ENCODE results near the gene FGF3.
"Not testable (repeated sequence)": the region's sequence is repeated elsewhere in the genome, so short reads cannot be mapped to it uniquely, and the experiment has no call there.

Gene FGF3

DNA sequence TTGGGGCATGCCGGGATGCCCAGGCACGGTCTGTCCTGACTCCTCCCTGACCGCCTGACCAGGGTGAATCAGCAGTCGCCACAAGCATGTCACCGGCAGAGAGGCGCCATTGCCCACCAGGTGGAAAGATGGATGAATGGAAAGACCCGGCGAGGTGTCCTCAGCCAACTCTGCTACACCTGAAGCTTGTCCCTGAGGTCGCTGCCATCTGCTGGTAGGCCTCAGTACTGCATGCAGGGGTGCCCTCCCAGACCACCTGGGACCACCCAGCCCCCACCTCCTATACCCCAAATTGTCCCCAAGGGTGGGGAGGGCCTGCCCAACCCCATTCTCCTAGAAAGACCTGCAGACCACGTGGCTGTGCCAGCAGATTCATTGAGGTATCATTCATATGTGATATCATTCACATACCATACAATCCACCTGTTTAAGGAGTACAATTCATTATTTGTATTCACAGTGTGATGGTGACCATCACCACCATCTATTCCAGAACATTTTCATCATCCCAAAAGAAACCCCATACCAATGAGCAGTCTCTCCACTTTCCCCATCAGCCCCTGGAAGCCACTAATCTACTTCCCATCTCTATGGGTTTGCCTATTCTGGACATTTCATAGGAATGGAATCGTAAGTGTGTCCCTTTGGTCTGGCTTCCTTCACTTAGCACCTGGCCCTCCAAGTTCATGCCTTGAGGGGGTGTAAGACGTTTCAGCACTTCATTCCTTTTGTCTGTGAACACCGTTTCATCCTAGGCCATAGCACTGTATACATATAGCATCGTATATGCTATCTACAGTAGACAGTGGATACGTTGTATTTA is 17.5 kb downstream of the FGF3 start:
- no peak for DNase-seq

DNA sequence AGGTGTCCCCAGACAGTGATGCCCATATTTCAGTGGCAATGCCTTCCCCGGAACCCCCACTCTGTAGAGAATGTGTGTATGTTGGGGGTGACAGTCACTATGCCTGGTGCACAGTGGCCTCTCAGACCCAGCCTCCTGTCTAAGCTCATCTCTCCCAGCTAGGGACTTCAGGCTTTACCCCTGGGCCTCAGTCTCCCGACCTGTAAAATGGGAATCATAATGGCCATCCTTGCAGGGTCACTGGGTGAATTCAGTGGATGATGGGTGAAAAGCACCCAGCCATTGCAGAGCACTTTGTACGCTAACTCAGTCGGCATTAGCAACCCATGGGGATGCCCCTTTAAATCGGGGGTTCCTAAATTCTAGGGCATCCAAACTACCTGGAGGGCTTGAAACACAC is 18.9 kb downstream of the FGF3 start:
- no peak for DNase-seq

DNA sequence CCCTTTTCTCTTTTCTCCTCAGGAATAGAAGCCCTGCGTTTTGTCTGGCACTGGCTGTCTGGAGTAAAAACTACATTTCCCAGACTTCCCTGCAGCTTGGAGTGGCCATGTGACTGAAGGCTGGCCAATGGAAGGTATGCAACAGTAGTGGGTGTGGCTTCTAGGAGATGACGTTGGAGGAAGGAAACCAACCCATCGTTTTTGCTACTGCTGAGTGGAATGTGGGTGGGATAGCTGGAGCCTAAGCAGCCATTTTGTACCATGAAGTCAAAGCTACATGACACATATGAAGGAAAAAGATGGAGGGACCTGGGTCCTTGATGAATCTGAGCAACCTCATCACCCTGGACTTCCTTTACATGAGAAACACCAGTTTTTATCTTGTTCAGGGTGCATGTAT is 19.6 kb downstream of the FGF3 start:
- DNase-seq: no peak

DNA sequence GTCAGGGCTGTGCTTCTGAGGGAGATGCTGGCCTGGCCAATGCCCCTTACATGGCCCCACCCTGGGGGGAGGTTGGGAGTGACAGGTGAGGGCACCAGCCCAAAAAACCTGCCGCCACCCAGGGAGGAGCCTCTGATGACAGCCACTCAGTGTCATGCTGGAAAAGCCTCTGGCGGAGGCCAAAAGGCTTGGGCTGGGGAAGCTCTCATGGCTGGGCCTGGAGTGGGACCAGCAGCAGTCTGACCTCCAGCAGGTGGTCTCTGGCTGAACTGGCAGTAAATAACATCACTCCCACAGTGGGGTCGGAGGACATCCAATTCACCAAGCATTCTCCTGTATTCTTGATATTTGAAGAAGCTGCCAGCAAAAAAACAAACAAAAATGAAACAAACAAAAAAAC is 20.1 kb downstream of the FGF3 start:
- DNase-seq: no peak

DNA sequence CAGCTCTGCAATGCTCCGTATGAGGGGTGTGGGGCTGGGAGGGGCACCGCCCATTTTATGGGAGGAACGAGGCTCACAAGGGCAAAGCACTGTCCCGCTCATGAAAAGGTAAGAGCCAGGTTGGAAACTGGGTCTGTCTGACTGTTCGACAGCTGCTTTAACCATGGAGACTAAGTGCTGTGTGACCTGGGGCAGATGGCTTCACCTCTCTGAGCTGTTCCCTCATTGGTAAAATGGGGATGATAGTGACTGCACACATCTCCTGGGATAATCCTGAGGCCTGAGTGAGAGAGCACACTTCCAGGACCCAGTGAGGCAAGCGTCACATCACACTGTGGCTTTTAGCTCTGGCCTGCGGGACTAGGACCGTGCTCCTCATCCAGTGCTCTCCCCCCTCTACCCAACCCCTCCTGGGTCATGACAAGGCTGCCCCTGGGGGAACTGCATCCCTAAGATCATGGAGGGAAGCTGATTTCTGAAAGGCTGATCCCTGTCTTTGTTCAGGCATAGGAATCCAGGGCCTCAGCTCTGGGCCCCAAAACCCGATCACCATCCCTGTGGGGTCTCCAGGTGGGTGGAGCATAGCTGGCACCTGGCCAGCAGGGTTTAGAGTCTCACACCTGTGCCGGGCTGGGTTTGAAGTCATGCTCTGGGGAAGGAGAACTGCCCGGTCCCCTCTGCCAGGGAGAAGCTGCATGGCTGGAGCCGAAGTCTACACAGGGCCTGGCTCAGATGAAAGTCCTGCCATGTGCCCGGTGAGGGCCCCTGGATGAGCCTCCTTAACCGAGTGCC is 21.3 kb downstream of the FGF3 start:
- DNase-seq: no peak

DNA sequence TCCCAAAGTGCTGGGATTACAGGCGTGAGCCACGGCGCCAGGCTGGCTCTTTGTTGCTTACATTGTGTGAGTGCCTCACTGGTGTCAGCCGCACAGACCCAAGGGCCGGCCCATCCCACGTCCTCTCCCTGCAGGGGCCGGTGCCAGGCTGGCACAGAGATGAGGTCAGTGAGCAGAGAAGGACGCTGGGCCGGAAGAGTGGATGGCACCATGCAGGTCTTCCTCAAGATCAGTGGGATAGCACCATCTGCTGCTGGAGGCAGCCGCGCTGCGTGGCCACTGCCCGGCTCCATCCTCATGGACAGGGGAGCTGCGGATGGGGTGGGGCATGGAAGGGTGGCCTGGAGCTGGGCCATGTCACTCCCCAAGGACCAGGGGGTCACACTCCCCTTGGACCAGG is 22.1 kb downstream of the FGF3 start:
- DNase-seq: no peak

DNA sequence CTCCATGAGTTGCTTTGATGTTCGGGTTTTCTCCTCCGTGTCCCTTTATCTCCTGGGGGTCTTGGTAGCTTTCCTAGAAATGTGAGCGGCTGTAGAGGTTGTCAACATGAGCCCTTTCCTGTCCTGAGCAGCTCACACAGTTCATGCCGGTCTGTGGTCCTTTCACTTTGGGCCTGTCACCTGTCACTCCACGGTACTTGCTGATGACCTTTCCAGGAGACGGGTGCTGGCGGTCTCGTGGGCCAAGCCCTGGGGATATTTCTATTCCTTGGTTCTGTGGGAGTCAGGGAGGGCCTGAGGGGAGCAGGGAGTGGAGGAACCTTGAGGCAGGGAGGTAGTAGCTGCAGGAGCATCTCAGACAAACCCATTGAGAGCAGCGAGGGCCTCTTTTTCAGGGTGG is 23.2 kb downstream of the FGF3 start:
- DNase-seq: no peak

DNA sequence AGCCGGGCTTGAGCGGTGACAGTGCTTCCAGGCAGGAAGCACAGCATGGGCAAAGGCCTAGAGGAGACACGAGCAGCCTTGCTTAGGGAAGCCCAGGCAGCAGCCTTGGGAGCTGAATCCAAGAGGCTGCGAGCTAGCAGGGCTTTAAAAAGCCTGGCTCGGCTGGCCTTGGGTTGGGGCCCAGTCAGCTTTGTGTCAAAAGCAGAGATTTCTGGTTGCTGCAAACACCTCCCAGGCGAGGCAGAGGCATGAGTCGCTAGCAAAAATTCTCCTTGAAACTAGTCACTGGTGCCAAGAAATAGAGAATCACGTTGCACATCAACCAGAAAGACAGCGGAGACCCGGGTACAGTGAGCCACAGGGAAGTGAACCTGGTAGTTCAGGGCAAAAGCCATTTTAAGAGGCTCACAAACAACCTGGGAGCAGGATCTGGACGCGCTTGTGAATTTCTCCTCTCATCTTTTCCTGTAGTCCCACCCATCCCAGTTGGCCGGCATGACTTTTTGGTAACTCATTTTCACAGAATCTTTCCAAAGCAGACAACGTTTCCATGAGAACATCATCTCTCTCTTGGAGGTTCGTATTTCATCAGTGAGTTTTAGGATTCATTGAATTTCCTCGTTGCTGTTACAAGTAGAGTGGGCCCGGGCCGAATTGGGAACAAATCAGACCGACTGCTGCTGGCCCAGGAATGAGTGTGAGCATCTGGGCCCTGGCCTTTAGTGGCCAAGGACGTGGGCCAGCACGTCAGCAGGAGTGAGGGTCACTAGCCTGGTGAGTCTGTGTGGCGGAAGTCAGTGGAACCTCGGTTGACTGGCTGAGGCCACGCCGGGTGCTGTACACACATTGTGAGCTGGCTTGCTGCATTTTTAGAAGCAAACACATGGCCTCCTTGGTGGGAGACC is 27.7 kb downstream of the FGF3 start:
- no peak for DNase-seq

DNA sequence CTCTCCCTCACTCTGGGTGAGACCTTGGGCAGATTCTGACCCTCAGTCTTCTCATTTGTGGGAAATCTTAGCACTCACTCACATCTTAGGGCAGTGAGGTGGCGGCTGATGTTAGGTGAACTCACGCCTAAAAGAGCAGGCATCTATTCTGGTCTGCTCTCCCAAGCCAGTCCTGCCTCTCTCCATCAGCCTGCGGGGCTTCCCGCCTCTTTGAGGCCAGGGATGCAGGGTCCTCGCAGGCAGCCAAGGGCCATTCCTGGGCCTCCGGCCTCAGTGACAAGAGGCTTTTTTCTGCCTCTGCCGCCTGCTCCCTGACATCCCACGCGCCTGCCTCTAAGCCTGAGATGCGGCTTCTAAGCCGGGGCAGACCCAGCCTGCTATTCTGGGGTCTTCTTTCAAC is 30.3 kb downstream of the FGF3 start:
- no peak for DNase-seq

DNA sequence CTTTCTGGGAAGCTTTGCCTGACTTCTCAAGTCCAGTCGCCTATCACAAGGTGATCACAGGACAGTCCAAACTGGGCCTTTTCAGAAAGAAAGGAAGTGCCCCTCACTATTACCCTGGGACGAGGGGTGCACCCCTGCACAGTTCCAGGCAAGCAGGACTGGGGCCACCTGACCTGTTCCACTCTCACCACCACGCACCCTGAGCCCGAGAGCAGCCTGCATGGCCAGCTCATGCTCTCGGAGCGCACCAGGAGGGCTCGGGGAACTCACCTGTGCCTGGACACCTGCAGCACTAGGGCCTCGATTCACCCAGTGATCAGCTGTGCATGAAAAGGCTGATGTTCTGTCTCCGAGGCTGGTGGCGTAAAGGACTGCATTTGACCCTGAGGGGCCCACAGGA is 31.3 kb downstream of the FGF3 start:
- DNase-seq: no peak

DNA sequence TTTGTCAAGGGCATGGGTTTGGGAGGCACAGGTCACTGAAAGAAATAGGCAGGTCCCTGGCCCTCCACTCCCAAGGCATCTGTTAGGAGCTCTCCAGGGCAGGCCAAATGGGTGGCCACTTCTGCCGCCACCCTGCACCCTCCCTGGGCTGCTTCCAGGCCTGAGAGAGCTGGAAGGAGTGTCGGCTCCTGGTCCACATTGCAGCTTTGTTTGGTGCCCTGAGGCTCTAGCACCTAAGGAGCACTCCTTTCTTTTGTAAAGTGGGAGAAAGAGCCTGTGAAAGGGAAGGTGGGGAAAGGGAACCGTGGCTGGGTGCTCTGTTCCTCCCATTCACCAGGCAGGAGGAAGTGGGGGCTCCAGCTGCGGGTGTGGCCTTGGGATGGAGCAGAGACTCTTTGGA is 31.8 kb downstream of the FGF3 start:
- no peak for DNase-seq

DNA sequence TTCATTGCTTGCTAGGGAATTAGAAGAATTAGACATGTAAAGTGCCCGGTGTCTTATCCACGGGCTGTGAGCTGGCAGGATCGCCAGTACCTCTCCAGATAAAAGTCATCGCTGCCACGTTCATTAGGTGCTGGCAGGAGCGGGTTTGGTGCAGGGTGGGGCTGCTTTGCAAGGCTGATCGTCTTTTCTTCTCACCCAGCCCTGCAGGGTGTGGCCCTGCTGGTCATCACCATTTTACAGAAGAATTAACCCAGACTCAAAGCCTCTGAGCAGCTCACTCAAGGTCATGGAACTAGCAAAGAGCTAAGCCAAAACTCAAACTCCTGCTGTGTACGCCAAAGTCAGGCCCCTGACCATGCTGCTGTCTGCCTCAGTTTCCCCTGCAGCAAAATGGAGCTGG is 38.0 kb downstream of the FGF3 start:
- DNase-seq: no peak

DNA sequence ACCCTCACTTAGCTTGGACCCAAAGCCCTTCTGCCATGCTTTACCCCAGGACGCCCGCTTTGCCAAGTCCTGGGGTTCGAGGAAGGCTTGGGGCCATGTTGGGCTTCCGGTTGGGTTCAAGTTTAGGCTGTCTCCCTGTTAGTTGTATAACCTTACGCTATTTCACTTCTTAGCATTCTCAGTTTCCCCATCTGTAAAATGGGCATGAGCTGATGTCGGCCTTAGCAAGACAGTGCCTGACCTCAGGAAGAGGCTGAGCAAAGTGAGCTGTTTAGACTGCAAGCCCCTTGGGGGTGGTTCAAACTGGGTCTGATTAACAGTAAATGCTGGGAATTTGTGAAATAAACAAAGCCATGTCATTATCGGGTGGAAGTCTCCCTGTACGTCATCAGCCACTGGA is 40.8 kb downstream of the FGF3 start:
- no peak for DNase-seq

DNA sequence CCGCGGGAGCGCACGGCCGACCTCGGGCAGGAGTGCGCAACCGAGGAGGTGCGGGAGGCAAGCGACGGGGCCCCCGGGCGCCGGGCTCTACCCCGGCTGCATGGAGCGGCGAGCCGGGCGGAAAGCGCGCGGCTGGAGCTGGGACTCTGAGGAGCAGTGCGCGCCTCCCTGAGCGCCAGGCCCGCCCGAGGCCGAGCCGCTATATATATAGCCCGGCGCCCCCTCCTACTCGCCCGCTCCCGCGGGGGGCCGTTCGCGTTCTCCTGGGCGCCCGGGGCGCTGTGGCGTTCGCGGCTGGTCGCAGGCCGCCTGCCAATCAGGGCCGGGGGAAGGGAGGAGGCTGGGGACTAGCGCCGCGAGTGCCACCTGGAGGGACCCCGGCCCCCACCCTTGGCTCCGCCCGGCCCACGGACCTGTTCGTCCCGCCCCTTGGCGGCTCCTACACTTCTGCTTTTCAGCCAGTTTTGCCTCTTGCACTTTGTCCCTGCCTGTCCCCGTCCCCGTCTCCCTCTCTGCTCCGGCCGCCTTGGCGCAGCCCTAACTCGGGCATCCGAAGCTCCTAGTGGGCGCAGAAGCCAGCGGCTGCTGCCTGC is 44.0 kb downstream of the FGF3 start, which contains the start of gene FGF4:
Gene FGF4 (minus strand): TSS at position 179 of the 593 bp plus-strand sequence. CDS start 257 bp downstream, outside the sequence.
- no peak for DNase-seq

DNA sequence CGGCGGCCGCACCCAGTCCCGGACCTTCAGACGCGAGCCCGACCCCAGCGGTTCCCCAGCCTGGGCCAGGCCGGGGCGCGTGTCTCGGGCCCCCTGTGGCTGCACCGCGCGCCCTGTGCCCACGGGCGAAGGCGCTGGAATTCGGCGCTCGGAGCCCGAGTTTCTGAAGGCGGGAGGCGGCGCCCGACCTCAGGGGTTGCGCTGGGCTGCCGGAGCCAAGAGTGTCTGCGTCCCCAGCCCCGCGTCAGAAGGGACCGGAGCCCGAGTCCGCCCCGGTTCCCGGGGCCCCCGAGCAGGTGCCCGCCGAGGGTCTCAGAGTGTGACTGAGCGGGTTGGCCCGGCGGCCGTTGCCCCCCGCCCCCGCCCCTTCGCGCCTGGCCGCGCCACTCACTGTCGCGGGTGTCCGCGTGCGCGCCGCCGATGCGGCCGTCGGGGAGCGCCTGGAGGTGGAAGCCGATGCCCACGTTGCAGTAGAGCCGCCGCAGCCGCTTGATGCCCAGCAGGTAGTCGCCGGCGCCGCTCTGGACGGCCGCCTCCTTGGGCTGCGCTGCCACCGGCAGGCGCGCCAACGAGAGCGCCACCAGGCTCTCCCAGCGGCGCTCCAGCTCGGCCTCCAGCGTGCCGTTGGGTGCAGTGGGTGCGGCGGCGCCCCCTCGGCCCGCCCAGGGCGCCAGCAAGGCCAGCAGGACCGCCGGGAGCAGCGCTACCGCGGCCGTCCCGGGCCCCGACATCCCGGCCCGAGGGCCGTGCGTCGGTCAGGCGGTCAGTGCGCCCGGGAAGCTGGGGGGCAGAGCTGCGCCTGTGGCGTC is 44.7 kb downstream of the FGF3 start:
- no peak for DNase-seq

DNA sequence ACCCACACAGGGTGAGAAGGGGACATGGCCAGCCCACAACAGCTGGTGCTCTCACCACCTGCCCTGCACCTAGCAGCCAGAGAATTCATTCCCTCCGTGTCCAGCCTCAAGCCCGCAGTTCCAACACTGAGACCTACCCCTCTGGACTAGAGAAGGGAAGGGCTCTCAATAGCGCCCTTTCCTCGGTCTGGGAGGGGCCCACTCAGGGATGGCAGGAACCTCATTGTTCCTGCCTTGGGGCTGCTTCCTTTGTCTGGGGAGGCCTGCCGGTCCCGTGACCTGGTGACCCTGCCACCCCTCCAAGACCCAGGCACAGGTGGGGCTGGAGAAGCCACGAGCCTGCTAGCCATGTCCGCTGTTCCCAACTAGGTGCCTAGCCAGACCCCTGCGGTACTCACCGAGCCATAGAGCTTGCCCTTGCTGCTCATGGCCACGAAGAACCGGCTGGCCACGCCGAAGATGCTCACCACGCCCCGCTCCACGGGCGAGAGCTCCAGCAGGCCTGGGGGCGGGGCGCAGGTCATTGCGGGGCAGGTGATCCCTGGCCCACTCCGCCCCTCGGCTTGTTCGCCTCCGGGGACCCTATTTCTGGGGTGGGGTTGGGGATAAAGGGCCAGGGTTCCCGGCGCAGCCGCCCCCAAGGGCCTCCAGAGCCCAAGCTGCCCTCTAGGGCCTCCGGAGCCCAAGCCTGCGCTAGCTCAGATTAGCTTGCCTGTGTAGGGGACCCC is 45.4 kb downstream of the FGF3 start:
- no peak for DNase-seq

DNA sequence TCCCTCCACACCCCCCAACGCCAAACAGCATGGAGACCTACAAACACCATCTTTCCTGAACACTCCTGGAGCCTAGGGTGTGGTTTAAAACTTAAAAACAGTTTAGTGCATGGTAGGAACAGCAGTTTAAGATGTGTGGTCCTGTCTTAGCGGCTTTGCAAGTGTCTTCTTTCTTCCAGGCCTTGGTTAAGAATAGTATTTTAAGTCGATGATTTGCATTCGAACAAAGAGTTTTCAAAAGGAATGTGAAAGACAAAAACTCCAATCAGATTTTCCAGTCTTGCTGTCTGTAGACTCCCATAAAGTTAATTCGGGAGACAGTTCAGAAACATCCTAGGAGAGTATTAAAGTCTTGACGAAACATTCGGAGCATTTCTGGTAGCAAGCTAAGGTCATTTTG is 47.8 kb downstream of the FGF3 start:
- no peak for DNase-seq

DNA sequence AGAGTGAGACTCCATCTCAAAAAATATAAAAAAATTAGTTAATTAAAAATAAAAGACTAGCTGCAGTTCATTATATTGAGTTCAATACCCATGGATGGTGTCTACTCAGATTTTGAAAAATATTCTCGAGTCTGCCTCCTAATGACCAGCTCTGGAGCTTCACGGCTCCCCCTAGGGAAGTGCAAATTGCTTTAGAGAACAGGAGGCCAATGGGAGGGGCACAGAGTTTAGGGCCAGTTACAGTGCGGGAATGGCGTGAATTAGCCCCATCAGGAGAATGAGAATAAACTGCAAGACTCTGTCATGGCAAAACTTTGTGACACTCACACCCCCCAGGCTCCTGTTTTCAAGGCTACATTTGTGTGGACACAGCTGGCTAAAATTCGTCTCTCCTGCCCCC is 48.7 kb downstream of the FGF3 start:
- DNase-seq: no peak

DNA sequence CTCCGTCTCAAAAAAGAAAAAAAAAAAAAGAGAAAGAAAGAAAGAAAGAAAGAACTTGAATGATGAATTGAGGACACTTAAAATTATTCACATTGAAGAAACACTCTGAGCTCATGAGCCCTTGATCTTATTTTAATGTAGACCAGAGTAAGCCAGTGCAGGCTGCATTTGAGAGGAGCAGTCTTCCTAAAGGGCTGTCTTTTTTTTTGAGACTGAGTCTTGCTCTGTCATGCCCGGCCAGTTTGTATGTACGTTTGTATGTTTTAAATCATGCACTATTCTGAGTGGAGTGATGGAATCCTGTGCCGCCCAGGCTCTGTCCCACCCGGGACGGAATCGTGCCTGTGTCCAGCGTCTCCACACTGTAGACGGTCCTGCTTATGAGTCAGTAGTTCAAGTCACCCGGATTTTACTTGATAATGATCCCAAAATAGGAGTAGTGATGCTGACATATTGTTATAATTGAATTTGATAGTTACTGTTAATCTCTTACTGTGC is 53.7 kb downstream of the FGF3 start:
- no peak for DNase-seq

DNA sequence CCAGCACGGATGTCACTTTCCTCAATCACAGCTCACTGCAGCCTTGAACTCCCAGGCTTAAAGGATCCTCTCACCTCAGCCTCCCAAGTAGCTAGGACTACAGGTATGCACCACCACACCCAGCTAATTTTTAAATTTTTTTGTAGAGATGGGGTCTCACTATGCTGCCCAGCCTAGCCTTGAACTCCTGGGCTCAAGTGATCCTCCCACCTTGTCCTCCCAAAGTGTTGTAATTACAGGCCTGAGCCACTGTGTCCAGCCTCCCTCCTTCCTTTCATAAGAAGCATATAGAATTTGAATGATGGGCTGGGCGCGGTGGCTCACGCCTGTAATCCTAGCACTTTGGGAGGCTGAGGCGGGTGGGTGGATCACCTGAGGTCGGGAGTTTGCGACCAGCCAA is 54.3 kb downstream of the FGF3 start:
- not testable (repeated sequence) for DNase-seq

DNA sequence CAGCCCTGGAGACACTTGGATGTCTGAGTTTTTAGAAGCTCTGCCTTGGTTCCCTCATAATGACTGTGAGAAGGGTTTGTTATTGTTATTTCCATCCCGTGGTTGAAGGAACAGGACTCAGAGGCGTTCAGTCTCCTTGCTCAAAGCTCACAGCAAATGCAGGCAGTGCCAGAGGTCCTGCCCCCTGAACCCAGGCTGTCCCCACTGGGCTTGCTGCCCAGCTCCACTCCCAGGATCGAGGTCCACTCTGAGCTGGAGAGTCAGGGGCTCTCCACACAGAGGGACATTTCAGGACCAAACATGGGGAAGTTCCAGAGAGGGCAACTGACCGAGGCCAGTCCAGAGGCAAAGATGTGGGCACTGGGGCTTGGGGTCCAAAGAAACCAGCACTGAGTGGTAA is 58.9 kb downstream of the FGF3 start:
- no peak for DNase-seq
